NCI-H187 (cell line): ENCODE data around the gene PCDHA11.
"Not testable (repeated sequence)": the region's sequence is repeated elsewhere in the genome, so short reads cannot be mapped to it uniquely, and the experiment has no call there.

Experiments
- DNase-seq, 2 experiments: peaks; one replicate each; lab custom pipeline; 2025; lab: John Stamatoyannopoulos, UW

Gene PCDHA11

GRCh38 chr5:140849831-140850634 lies 18.7 kb upstream of the PCDHA11 start:
- not testable (repeated sequence) for DNase-seq

- DNase-seq, result peak; percentile 56 to 67
These were observed 12.7 kb upstream of the PCDHA11 start, which contains the start of gene PCDHA10 for GRCh38 chr5:140855772-140856674. Gene PCDHA10, plus strand, starts transcription at chr5:140855897. Its CDS starts 152 bp downstream, at chr5:140856049.

GRCh38 chr5:140857177-140857986 lies 11.4 kb upstream of the PCDHA11 start:
- DNase-seq, result no peak

GRCh38 chr5:140857987-140858240 lies 10.8 kb upstream of the PCDHA11 start:
- DNase-seq, result no peak

- DNase-seq, result no peak
These were observed 6.1 kb upstream of the PCDHA11 start for GRCh38 chr5:140862441-140863295.

GRCh38 chr5:140869555-140869886 lies 764 bp downstream of the PCDHA11 start:
- no peak for DNase-seq

GRCh38 chr5:140870221-140871201 lies 1.8 kb downstream of the PCDHA11 start:
- DNase-seq, result no peak

GRCh38 chr5:140875085-140876065 lies 6.6 kb downstream of the PCDHA11 start, which contains the start of gene PCDHA12:
Gene PCDHA12, plus strand, starts transcription at chr5:140875308. Its CDS starts 165 bp downstream, at chr5:140875473.
- DNase-seq, result no peak

GRCh38 chr5:140876541-140877261 lies 7.9 kb downstream of the PCDHA11 start:
- not testable (repeated sequence) for DNase-seq

- DNase-seq, result no peak
These were observed 8.5 kb downstream of the PCDHA11 start for GRCh38 chr5:140877262-140877581.

- no peak for DNase-seq
These were observed 13.3 kb downstream of the PCDHA11 start, which contains the start of gene PCDHA13 for GRCh38 chr5:140881889-140882590. Gene PCDHA13, plus strand, starts transcription at chr5:140882124. Its CDS starts 145 bp downstream, at chr5:140882269.

GRCh38 chr5:140882591-140882899 lies 13.8 kb downstream of the PCDHA11 start:
- DNase-seq, result no peak

- no peak for DNase-seq
These were observed 14.6 kb downstream of the PCDHA11 start for GRCh38 chr5:140883373-140883772.

GRCh38 chr5:140883927-140884697 lies 15.4 kb downstream of the PCDHA11 start:
- DNase-seq, result no peak

GRCh38 chr5:140916325-140916724 lies 47.6 kb downstream of the PCDHA11 start:
- no peak for DNase-seq
